ENCODE data around the gene PLCH1.
A peak's percentile ranks its signal among the peaks of the same experiment; 100 is the strongest.

The PLCH1 gene

GRCh38 chr3:155362808-155363689, 381.8 kb downstream of the PLCH1 start:
- no peak for TF ChIP-seq CTCF (IDR thresholded peaks at IDR 0.05; ENCODE audit: insufficient read depth, low read depth, low read length, missing control alignments)
- no peak for DNase-seq (ENCODE audit: low read depth)
- H3K4me3 ChIP-seq (ENCODE audit: low read depth, low read length), result no peak overlapping the region

DNA sequence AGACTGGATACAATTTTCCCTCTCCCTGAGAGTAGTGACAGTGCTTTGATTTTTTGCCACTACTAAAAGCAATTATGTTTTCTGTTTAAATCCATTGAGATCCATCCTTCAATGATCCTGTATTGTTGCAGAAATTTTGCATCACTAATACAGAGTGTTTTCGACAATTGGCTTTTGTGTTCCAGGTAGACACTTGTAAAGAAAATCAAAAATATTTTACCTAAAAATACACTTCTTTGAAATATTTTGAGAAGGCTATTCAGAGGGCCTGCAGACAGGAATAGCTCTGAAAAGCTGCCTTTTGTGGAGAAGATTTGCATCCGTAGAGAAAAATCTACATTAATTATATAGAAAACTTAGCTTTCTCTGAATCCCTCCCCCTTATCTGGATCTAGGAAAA, 384.6 kb downstream of the PLCH1 start:
- DNase-seq (ENCODE audit: low read depth), result no peak
- no peak overlapping the region for H3K4me3 ChIP-seq (ENCODE audit: low read depth, low read length)
- no peak for TF ChIP-seq CTCF (IDR thresholded peaks at IDR 0.05; ENCODE audit: insufficient read depth, low read depth, low read length, missing control alignments)

GRCh38 chr3:155356594-155357370, 388.1 kb downstream of the PLCH1 start:
- no peak overlapping the region for H3K4me3 ChIP-seq (ENCODE audit: low read depth, low read length)
- TF ChIP-seq CTCF (IDR thresholded peaks at IDR 0.05; ENCODE audit: insufficient read depth, low read depth, low read length, missing control alignments), result no peak
- DNase-seq (ENCODE audit: low read depth), result no peak

GRCh38 chr3:155354658-155355057, 390.2 kb downstream of the PLCH1 start:
- H3K4me3 ChIP-seq (ENCODE audit: low read depth, low read length), result no peak overlapping the region
- DNase-seq (ENCODE audit: low read depth), result no peak
- no peak for TF ChIP-seq CTCF (IDR thresholded peaks at IDR 0.05; ENCODE audit: insufficient read depth, low read depth, low read length, missing control alignments)

DNA sequence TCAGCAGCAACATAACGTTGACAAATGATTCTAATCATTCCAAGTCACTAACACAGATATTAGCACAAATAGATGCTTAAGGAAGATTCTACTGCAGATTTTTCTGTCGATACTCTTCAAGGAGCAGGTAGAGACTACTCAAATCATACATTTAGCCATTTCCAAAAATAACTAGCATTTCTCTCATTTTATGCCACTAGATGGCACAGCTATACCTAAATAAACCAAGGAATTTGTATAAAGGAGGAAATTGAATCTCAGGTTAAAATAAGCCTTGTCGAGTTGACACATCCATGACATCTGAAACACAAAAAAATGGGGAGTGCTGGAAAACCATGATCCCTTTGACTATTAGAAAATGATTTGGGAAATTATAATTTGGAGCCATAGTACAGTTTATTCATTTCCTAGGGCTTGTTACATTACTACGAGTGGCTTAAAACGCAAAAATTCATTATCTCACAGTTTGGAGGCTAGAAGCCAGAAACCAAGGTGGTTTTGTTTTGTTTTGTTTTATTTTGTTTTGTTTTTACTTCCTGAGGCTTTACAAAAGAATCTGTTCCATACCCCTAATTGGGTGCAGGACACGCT, 391.9 kb downstream of the PLCH1 start:
- no peak overlapping the region for H3K4me3 ChIP-seq (ENCODE audit: low read depth, low read length)
- peak; percentile 43 for DNase-seq (ENCODE audit: low read depth)
- peak; percentile 30 for TF ChIP-seq CTCF (IDR thresholded peaks at IDR 0.05; ENCODE audit: insufficient read depth, low read depth, low read length, missing control alignments)

- DNase-seq (ENCODE audit: low read depth), result no peak
- H3K4me3 ChIP-seq (ENCODE audit: low read depth, low read length), result no peak overlapping the region
- no peak for TF ChIP-seq CTCF (IDR thresholded peaks at IDR 0.05; ENCODE audit: insufficient read depth, low read depth, low read length, missing control alignments)
These were observed 394.3 kb downstream of the PLCH1 start for GRCh38 chr3:155350571-155350970.
